Measurements from ENCODE around the gene OTOP3.
A peak's percentile ranks its signal among the peaks of the same experiment; 100 is the strongest.
"Not testable (repeated sequence)": the region's sequence is repeated elsewhere in the genome, so short reads cannot be mapped to it uniquely, and the experiment has no call there.

The OTOP3 gene

DNA sequence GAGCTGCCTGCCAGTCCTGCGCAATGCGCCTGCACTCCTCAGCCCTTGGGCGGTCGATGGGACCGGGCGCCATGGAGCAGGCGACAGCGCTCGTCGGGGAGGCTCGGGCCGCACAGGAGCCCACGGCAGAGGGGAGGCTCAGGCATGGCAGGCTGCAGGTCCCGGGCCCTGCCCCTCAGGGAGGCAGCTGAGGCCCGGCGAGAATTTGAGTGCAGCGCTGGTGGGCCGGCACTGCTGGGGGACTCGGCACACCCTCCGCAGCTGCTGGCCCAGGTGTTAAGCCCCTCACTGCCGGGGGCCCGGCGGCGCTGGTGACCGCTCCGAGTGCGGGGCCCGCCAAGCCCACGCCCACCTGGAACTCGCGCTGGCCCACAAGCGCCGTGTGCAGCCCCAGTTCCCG lies 28.7 kb upstream of the OTOP3 start:
- no peak overlapping the region for H3K27ac ChIP-seq

DNA sequence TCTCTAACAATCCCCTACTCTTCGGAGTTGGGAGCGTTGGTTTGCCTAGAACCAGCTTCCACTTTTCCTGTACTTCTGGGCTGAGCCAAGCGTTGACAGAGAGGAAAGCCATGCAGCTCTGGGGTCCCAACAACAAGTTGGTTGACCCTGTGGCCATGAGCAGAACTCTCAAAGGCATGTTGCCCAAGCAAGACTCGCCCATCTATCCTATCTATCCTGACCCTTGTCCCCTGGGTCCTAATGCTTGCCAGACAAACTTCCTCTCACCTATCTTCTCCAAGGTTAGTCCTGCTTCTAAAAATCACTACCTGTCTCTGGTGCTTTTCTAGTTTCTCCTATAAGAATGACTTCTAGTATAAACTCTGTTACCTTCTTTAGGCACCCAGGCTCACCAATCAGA lies 26.6 kb upstream of the OTOP3 start:
- H3K27ac ChIP-seq: not testable (repeated sequence)

More for the DNA sequence above, 28.7 kb upstream of the OTOP3 start:
- TF ChIP-seq, protein P1, sequence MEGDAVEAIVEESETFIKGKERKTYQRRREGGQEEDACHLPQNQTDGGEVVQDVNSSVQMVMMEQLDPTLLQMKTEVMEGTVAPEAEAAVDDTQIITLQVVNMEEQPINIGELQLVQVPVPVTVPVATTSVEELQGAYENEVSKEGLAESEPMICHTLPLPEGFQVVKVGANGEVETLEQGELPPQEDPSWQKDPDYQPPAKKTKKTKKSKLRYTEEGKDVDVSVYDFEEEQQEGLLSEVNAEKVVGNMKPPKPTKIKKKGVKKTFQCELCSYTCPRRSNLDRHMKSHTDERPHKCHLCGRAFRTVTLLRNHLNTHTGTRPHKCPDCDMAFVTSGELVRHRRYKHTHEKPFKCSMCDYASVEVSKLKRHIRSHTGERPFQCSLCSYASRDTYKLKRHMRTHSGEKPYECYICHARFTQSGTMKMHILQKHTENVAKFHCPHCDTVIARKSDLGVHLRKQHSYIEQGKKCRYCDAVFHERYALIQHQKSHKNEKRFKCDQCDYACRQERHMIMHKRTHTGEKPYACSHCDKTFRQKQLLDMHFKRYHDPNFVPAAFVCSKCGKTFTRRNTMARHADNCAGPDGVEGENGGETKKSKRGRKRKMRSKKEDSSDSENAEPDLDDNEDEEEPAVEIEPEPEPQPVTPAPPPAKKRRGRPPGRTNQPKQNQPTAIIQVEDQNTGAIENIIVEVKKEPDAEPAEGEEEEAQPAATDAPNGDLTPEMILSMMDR (conservative IDR thresholded peaks at IDR 0.05): no peak
- TF ChIP-seq ZFX (IDR thresholded peaks at IDR 0.05): no peak

DNA sequence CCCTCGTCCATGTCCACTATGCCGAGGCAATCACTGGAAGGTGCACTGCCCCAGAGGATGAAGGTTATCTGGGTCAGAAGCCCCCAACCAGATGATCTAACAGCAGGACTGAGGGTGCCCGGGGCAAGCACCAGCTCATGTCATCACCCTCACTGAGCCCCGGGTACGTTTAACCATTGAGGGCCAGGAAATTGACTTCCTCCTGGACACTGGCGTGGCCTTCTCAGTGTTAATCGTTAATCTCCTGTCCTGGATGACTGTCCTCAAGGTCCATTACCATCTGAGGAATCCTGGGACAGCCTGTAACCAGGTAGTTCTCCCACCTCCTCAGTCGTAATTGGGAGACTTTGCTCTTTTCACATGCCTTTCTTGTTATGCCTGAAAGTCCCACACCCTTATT lies 24.3 kb upstream of the OTOP3 start:
- not testable (repeated sequence) for H3K27ac ChIP-seq

DNA sequence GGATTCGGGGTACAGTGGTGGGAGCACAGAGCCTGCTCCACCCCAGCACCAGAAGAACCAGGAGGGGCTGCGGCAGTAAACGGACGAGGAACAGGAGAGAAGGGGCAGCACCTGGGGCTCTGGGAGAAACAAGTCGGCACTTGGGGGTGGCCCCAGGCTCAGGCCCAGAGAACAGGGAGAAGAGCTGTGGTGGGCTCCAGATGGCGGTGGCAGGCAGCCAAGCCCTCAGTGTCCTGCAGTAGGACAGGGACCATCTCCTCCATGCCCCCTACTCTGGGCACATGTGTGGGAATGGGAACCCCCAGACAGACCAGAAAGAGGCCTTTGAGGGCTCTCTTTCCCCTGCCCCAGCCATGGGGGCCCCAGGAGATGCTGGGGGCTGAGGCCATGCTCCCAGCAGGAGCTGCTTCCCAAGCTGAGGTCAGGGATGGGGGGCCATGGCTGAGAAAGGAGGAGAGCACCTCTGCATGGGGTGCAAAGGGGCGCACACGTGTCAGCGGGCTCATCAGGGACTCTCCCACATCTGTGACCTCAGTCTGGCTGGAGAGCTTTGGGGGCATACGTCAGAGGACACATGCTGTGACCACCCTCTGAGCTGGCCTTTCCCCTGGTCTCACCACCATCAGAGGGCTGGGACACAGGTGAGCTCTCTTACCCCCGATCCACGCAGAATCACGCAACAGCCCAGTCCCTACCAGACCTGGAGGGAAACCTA lies 19.4 kb upstream of the OTOP3 start:
- no peak overlapping the region for H3K27ac ChIP-seq
- TF ChIP-seq ZFX (IDR thresholded peaks at IDR 0.05): no peak
- TF ChIP-seq, protein P1 (conservative IDR thresholded peaks at IDR 0.05): no peak

DNA sequence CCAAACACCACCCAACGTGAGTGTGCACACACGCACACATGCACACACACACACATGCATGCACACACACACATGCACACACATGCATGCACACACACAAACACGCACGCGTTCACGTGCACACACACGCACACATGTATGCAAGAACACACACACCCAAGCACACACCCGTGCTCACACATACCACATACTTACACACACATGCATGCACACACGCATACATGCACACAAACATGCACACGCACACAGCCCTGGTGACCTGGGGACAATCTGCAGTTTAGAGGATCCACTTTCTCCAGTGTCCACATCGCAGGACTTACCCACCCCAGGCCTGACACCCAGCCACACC lies 18.9 kb upstream of the OTOP3 start:
- TF ChIP-seq, protein P1 (conservative IDR thresholded peaks at IDR 0.05): no peak
- TF ChIP-seq ZFX (IDR thresholded peaks at IDR 0.05): no peak

DNA sequence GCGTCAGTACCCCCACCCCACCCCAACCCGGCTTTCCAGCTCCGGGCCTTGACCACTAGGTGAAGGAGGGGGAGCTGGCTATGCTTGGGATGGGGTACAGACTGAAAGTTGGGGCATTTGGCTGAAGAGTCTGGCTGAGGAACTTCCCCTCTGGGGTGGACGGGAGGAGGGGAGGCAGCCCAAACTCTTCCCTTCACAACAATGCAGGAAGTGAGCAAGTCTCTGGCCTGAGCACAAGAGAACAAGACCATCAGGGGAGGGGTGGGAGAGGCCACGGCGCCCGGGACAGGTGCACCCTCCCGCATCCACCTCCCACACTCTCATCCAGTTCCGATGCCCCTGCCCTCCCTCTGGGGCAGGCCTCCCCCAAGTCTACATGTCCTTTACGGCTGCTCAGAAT lies 18.3 kb upstream of the OTOP3 start:
- H3K27ac ChIP-seq: no peak overlapping the region
- TF ChIP-seq ZFX (IDR thresholded peaks at IDR 0.05): no peak
- TF ChIP-seq, protein P1 (conservative IDR thresholded peaks at IDR 0.05): no peak

More for the DNA sequence above, 18.9 kb upstream of the OTOP3 start:
- no peak overlapping the region for H3K27ac ChIP-seq

DNA sequence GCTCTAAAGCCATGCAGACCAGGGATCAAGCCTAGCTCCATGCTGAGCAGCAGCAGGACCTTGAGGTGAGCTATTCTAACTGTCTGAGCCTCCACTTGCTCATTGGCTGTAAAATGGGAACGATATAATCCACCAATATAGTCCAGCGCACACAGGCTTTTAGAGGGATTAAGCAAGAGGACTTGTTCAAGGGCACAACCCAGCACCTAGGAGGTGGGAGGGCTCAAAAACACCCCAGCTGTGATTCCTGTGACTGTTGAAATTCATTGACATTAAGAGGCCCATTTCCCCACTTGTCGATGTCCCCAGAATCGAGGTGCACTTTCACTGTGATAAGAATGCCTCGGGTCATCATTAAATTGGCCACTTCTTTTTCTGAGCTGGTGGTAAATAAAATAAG lies 16.8 kb upstream of the OTOP3 start:
- TF ChIP-seq, protein P1 (conservative IDR thresholded peaks at IDR 0.05): no peak
- H3K27ac ChIP-seq: no peak overlapping the region

DNA sequence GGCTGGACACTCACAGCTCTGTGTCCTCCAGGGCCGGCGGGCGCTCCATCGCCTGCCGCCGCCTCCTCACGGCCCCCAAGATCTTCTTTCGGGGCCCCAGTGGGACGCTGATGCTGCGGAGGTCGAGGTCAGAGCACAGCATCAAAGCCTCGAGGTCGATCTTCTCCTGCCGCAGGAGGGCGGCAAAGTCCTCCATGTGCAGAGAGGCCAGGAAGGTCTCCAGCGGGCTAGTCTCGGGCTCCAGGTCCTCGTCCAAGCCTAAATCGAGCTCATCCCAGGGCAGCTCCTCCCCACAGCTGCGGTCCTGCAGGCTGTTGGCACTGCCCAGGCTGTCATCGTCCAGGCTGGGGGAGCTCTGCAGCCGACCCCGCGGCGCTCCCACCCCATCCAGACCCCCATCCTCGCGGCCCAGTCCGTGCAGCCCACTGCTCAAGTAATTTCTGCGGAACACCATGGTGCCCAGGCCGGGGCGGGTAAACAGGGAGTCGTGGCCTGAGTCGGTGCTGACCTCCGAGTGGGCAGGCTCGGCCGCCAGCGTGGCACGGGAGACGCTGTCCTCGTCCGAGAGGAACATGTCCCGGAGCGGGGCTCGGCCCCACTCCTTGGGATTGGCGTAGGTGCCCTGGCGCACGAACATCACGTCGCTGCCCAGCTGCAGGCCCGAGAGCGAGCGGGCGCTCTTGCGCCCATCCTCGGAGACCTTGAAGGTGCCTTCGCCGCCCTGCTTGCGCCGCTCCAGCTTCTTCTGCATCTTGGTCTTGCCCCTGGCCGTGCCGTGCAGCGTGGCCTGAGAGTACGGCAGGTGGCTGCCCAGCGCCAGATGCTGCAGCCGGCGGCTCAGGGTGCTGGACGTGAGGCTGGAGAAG lies 16.0 kb upstream of the OTOP3 start:
- H3K27ac ChIP-seq: no peak overlapping the region
- TF ChIP-seq ZFX (IDR thresholded peaks at IDR 0.05): no peak
- TF ChIP-seq, protein P1 (conservative IDR thresholded peaks at IDR 0.05): peak; percentile 80
